Spleen (tissue), 11 donors: ENCODE results near the gene EHD2. TPM values are rescaled to one million over a fixed set of nuclear protein-coding genes. Genes with fewer than 3 reads are reported as not detected.

ENCODE experiments used
- DNase-seq: peaks from one replicate; pipeline ENCODE4 v3.0.0-alpha.2; 2020
- H3K27ac ChIP-seq, 8 donors: fragments of 200-600 bp; sonication (generic) in 7 of 8; 1 replicate in 4 of 8; 2 replicates in 4 of 8; pipeline versions ENCODE4 v1.5.0 to v1.8.0; 2016 to 2021; ENCODE audit warnings: inconsistent platforms in 4 of 8, mild to moderate bottlenecking in 4 of 8, moderate library complexity in 1 of 8
- H3K27me3 ChIP-seq, 7 donors: fragments of 200-600 bp; sonication (generic) in 6 of 7; replicated peaks in 1 of 7; 1 replicate in 4 of 7; 2 replicates in 3 of 7; pipeline versions ENCODE4 v1.5.0 to v1.8.0; 2016 to 2021; ENCODE audit warnings: inconsistent platforms in 3 of 7, mild to moderate bottlenecking in 1 of 7
- H3K36me3 ChIP-seq, 6 donors: fragments of 200-600 bp; sonication (generic) in 5 of 6; 1 replicate in 4 of 6; 2 replicates in 2 of 6; pipeline versions ENCODE4 v1.5.0 to v1.8.0; 2016 to 2021; ENCODE audit warnings: inconsistent platforms in 2 of 6
- H3K4me1 ChIP-seq, 6 donors: fragments of 200-600 bp; sonication (generic) in 5 of 6; 1 replicate in 3 of 6; 2 replicates in 3 of 6; pipeline versions ENCODE4 v1.5.0 to v1.8.0; 2016 to 2021; ENCODE audit warnings: inconsistent platforms in 3 of 6
- H3K4me3 ChIP-seq, 8 donors: fragments of 200-600 bp; sonication (generic) in 7 of 8; 1 replicate in 4 of 8; 2 replicates in 4 of 8; pipeline versions ENCODE4 v1.5.0 to v1.8.0; 2016 to 2021; ENCODE audit warnings: inconsistent platforms in 4 of 8, mild to moderate bottlenecking in 4 of 8, moderate library complexity in 2 of 8
- H3K9me3 ChIP-seq, 8 donors: fragments of 200-600 bp; sonication (generic) in 7 of 8; 1 replicate in 4 of 8; 2 replicates in 4 of 8; pipeline versions ENCODE4 v1.5.0 to v1.8.0; 2016 to 2021; ENCODE audit warnings: inconsistent platforms in 4 of 8
- POLR2A ChIP-seq, 3 donors: fragments of 450-650 bp; IDR thresholded peaks; one replicate each; pipeline ENCODE4 v1.5.1; 2017; ENCODE audit warnings: antibody characterized with exemption in 3 of 3, mild to moderate bottlenecking in 1 of 3
- POLR2AphosphoS5 ChIP-seq, 3 donors: sonication (generic); formaldehyde crosslinking; IDR thresholded peaks; one replicate each; pipeline ENCODE4 v1.5.1; 2017; ENCODE audit warnings: antibody characterized with exemption in 3 of 3
- WGBS, 5 donors: extraction: QIAGEN DNeasy Blood & Tissue Kit in 3 of 5; methylation state at CpG; one replicate each; pipeline versions ENCODE4 v1.1.5 to v1.1.7; 2013 to 2018; 5-methylcytosine and 5-hydroxymethylcytosine counted together
- intact Hi-C: fragments of 100-400 bp; cut with DNase I; formaldehyde crosslinking; loops from one replicate; pipeline ENCODE4 v1.15.0; 2023; ENCODE audit warnings: low total_unique reads
- polyA plus RNA-seq, 3 donors: library from polyadenylated mRNA; stranded (reverse); fragments of 200-250 nt; gene quantifications; one replicate each; pipeline ENCODE4 v1.2.1, GENCODE V29; 2013
- total RNA-seq, 7 donors: library from RNA; depleted of rRNA in 3 of 7; stranded (reverse); fragments of >200 nt in 3 of 7; fragmentation: NEBNext Ultra II Directional in 4 of 7; extraction: Animal tissue kit (Norgen Biotek cat#: 25700) in 4 of 7; gene quantifications; one replicate each; pipeline versions ENCODE4 v1.1.0 to v1.2.1, GENCODE V29; 2016 to 2021
- TF ChIP-seq, protein P1 (sequence below), 11 experiments: fragments of 200-600 bp in 7 of 11; fragments of 450-650 bp in 4 of 11; sonication (generic) in 4 of 11; IDR thresholded peaks in 8 of 11; conservative IDR thresholded peaks in 3 of 11; 1 replicate in 7 of 11; 2 replicates in 4 of 11; pipeline versions ENCODE4 v1.4.0 to v1.8.0; 2016 to 2021; ENCODE audit warnings: antibody characterized with exemption in 11 of 11, inconsistent platforms in 4 of 11, mild to moderate bottlenecking in 1 of 11
- donor health status: healthy with polysubstance abuse.
- donor health status: DM: no; HTN: no; CAD: no; lungs with moderate emphysema.
- donor health status: DM: no; HTN: no; CAD: no.
- donor health status: Bipolar disorder and iron deficiency.
- donor health status: healthy.
- donor health status: DM: no; HTN: no; CAD: no.
- donor health status: DM: yes; HTN: yes; CAD: no.

EHD2 gene
- total and polyA plus RNA-seq, 10 donors, result 6.9 to 87.7 (median 57.5) TPM

DNA sequence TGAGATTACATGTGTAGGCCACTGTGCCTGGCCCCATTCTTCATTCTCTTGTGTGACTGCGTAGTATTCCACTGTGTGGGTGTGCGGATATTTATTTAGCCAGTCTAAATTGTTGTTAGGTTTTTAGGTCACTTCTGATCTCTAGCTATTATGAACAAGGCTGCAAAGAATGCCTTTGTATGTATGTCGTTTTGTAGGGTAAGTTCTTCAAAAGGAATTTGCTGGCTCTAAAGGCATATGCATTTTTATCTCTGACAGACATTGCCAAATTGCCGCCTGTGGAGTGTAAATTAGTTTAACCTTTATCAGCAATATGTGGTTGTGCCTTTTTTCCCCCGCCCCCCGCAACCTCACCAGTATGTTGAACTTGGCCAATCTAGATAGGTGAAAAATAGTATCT, 30.3 kb upstream of the EHD2 start:
- Histone ChIP-seq H3K4me3 (no peak overlapping the region), H3K27ac (no peak overlapping the region), H3K36me3 (peaks cover 0 to 91% (median 38%) of the 10 kb centered on the region in 6 donors), H3K9me3 (no peaks in the 10 kb centered on the region), H3K27me3 (no peaks in the 10 kb centered on the region), H3K4me1 (no peaks in the 10 kb centered on the region)
- 85 to 93% (median 89%) methylated on average over 6 of the region's 6 CpGs for WGBS, 5 donors
- intact Hi-C loops, result no loop called here
- DNase-seq, result no peak
- TF ChIP-seq POLR2A (IDR thresholded peaks at IDR 0.05), result no peak
- no peak for TF ChIP-seq POLR2AphosphoS5 (IDR thresholded peaks at IDR 0.05)
- TF ChIP-seq, protein P1, sequence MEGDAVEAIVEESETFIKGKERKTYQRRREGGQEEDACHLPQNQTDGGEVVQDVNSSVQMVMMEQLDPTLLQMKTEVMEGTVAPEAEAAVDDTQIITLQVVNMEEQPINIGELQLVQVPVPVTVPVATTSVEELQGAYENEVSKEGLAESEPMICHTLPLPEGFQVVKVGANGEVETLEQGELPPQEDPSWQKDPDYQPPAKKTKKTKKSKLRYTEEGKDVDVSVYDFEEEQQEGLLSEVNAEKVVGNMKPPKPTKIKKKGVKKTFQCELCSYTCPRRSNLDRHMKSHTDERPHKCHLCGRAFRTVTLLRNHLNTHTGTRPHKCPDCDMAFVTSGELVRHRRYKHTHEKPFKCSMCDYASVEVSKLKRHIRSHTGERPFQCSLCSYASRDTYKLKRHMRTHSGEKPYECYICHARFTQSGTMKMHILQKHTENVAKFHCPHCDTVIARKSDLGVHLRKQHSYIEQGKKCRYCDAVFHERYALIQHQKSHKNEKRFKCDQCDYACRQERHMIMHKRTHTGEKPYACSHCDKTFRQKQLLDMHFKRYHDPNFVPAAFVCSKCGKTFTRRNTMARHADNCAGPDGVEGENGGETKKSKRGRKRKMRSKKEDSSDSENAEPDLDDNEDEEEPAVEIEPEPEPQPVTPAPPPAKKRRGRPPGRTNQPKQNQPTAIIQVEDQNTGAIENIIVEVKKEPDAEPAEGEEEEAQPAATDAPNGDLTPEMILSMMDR (IDR thresholded peaks at IDR 0.05 in 8 of 11, conservative IDR thresholded peaks at IDR 0.05 in 3 of 11), result no peak

DNA sequence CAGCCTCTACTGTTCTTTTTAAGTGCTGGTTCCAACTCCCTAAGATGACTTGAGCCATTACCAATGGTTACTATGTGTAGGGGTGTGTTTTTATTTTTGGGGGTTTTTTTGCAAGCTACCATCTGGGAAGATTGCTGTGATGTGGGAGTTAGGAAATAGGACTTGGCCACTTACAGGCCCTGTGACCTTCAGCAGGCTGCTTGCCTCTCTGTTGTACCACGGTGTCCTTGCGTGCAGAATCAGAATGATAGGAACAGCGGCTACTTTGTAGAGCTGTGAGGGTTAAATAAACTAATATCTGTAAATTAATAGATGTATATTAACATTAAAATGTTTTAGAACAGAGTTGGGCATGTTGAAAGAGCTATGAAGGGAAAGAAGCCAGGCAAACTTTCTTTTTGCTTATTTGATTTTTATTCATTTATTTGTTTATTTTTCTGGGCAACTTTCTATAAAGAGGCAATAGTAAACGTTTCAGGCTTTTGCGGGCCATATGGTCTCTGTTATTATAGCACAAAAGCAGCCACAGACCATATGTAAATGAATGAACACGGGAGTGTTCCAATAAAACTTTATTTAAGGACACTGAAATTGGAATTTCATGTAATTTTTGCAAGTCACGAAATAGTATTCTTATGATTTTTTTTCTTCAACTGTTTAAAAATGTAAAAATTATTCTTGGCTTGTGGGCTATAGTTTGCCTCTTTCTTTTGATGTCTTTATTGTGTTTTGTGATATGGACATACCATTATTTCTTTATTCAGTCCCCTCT, 26.4 kb upstream of the EHD2 start:
- H3K9me3 ChIP-seq, result no peaks in the 10 kb centered on the region
- H3K4me1 ChIP-seq, result no peaks in the 10 kb centered on the region
- no peak overlapping the region for H3K27ac ChIP-seq
- DNase-seq, result no peak
- intact Hi-C loops, result no loop called here
- H3K27me3 ChIP-seq, result no peaks in the 10 kb centered on the region
- TF ChIP-seq, protein P1 (IDR thresholded peaks at IDR 0.05 in 8 of 11, conservative IDR thresholded peaks at IDR 0.05 in 3 of 11), result no peak
- TF ChIP-seq POLR2A (IDR thresholded peaks at IDR 0.05) (no peak), POLR2AphosphoS5 (IDR thresholded peaks at IDR 0.05) (no peak)
- 85 to 92% (median 90%) methylated on average over 7 of the region's 7 CpGs for WGBS, 5 donors
- no peak overlapping the region for H3K4me3 ChIP-seq
- H3K36me3 ChIP-seq, result peaks cover 0 to 83% (median 19%) of the 10 kb centered on the region in 6 donors

DNA sequence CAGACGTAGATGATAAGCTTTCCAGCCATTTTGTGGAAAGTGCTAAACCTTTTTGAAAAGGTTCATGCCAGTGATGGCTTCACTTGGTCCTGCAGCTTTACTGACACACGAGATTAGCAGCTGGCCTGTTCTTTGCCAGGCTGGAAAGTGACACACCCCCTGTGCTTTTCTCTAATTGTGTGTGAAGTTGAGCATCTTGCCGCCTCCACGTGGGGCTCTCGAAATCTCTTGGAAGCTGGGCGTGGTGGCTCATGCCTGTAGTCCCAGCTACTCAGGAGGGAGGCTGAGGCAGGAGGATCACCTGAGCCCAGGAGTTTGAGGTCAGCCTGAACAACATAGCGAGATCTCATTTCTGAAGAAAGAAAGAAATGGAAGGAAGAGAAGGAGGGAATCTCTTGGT, 25.3 kb upstream of the EHD2 start:
- Histone ChIP-seq H3K27me3 (no peaks in the 10 kb centered on the region), H3K36me3 (peaks cover 0 to 83% (median 22%) of the 10 kb centered on the region in 6 donors), H3K4me1 (no peaks in the 10 kb centered on the region), H3K9me3 (no peaks in the 10 kb centered on the region), H3K4me3 (no peak overlapping the region), H3K27ac (no peak overlapping the region)
- intact Hi-C loops, result no loop called here
- TF ChIP-seq POLR2A (IDR thresholded peaks at IDR 0.05), result no peak
- TF ChIP-seq POLR2AphosphoS5 (IDR thresholded peaks at IDR 0.05), result no peak
- TF ChIP-seq, protein P1 (IDR thresholded peaks at IDR 0.05 in 8 of 11, conservative IDR thresholded peaks at IDR 0.05 in 3 of 11), result no peak
- WGBS, 5 donors, result 89 to 96% (median 90%) methylated on average over 7 of the region's 7 CpGs
- no peak for DNase-seq

DNA sequence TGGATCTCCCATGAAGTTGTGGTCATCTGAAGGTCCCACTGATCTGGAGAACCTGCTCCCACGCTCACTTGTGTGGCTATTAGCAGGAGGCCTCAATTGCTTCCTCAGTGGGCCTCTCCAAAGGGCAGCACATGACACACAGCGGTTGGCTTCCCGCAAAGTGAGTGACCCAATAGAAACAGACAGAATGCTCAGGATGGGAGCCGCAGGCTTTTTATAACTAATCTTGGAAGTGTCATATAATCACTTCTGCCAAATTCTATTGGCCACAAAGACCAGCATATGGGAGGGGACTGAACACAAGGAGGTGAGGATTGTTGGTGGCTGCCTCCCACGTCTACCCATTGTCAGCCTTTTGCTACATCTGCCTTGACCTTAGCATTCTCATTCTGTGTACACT, 22.1 kb upstream of the EHD2 start:
- no peak overlapping the region for H3K4me3 ChIP-seq
- no peaks in the 10 kb centered on the region for H3K4me1 ChIP-seq
- H3K27ac ChIP-seq, result no peak overlapping the region
- no peak for TF ChIP-seq POLR2A (IDR thresholded peaks at IDR 0.05)
- TF ChIP-seq POLR2AphosphoS5 (IDR thresholded peaks at IDR 0.05), result no peak
- TF ChIP-seq, protein P1 (IDR thresholded peaks at IDR 0.05 in 8 of 11, conservative IDR thresholded peaks at IDR 0.05 in 3 of 11), result no peak
- 88 to 95% (median 94%) methylated on average over 5 of the region's 5 CpGs for WGBS, 5 donors
- no peaks in the 10 kb centered on the region for H3K27me3 ChIP-seq
- DNase-seq, result no peak
- H3K36me3 ChIP-seq, result peaks cover 0 to 82% (median 23%) of the 10 kb centered on the region in 6 donors
- intact Hi-C loops, result no loop called here
- no peaks in the 10 kb centered on the region for H3K9me3 ChIP-seq
